ENCODE results near the gene PCDHB9. TPM values are rescaled to one million over a fixed set of nuclear protein-coding genes. Genes with fewer than 3 reads are reported as not detected.
"Not testable (repeated sequence)": the region's sequence is repeated elsewhere in the genome, so short reads cannot be mapped to it uniquely, and the experiment has no call there.

PCDHB9 gene
- total RNA-seq, 1 donor from 2014 or later, result 0.40 TPM

- DNase-seq (ENCODE audit: low read depth in 2 of 2), result not testable (repeated sequence)
These were observed 1.7 kb downstream of the PCDHB9 start for GRCh38 chr5:141188682-141189081.

GRCh38 chr5:141189131-141189530 is 2.2 kb downstream of the PCDHB9 start:
- DNase-seq (ENCODE audit: low read depth in 2 of 2), result not testable (repeated sequence)

- peak; percentile 40 to 54 for DNase-seq (ENCODE audit: low read depth in 2 of 2)
These were observed 5.3 kb downstream of the PCDHB9 start, which contains the start of gene PCDHB10 for GRCh38 chr5:141192110-141192725. Gene PCDHB10, plus strand, starts transcription at chr5:141192353. Its CDS starts 200 bp downstream, at chr5:141192553.

GRCh38 chr5:141194332-141194731 is 7.4 kb downstream of the PCDHB9 start:
- not testable (repeated sequence) for DNase-seq (ENCODE audit: low read depth in 2 of 2)

- no peak for DNase-seq (ENCODE audit: low read depth in 2 of 2)
These were observed 9.4 kb downstream of the PCDHB9 start for GRCh38 chr5:141196363-141196762.

GRCh38 chr5:141199359-141200235 is 12.6 kb downstream of the PCDHB9 start, which contains the start of gene PCDHB11:
Gene PCDHB11, plus strand, starts transcription at chr5:141199627. Its CDS starts 148 bp downstream, at chr5:141199775.
- DNase-seq (ENCODE audit: low read depth in 2 of 2), result peak in 1 of 2 donors; percentile 6

- DNase-seq (ENCODE audit: low read depth in 2 of 2), result not testable (repeated sequence)
These were observed 14.2 kb downstream of the PCDHB9 start for GRCh38 chr5:141201126-141201525.

- not testable (repeated sequence) for DNase-seq (ENCODE audit: low read depth in 2 of 2)
These were observed 14.7 kb downstream of the PCDHB9 start for GRCh38 chr5:141201646-141202045.

GRCh38 chr5:141208478-141208877 is 21.5 kb downstream of the PCDHB9 start, which contains the start of gene PCDHB12:
Gene PCDHB12, plus strand, starts transcription at chr5:141208719. Its CDS starts 189 bp downstream, at chr5:141208908.
- DNase-seq (ENCODE audit: low read depth in 2 of 2), result peak; percentile 13 to 27

- DNase-seq (ENCODE audit: low read depth in 2 of 2), result not testable (repeated sequence)
These were observed 23.3 kb downstream of the PCDHB9 start for GRCh38 chr5:141210281-141210680.

GRCh38 chr5:141210849-141211248 is 23.9 kb downstream of the PCDHB9 start:
- DNase-seq (ENCODE audit: low read depth in 2 of 2), result not testable (repeated sequence)

GRCh38 chr5:141213656-141214339 is 26.8 kb downstream of the PCDHB9 start, which contains the start of gene PCDHB13:
Gene PCDHB13, plus strand, starts transcription at chr5:141213919. Its CDS starts 205 bp downstream, at chr5:141214124.
- DNase-seq (ENCODE audit: low read depth in 2 of 2), result peak; percentile 68 to 72

- DNase-seq (ENCODE audit: low read depth in 2 of 2), result not testable (repeated sequence)
These were observed 27.6 kb downstream of the PCDHB9 start for GRCh38 chr5:141214583-141214982.

- DNase-seq (ENCODE audit: low read depth in 2 of 2), result not testable (repeated sequence)
These were observed 28.5 kb downstream of the PCDHB9 start for GRCh38 chr5:141215504-141215903.

GRCh38 chr5:141216035-141216434 is 29.1 kb downstream of the PCDHB9 start:
- not testable (repeated sequence) for DNase-seq (ENCODE audit: low read depth in 2 of 2)

- peak; percentile 34 to 63 for DNase-seq (ENCODE audit: low read depth in 2 of 2)
These were observed 36.3 kb downstream of the PCDHB9 start, which contains the start of gene PCDHB14 for GRCh38 chr5:141223112-141223783. Gene PCDHB14, plus strand, starts transcription at chr5:141223343. Its CDS starts 163 bp downstream, at chr5:141223506.

GRCh38 chr5:141224844-141225243 is 37.9 kb downstream of the PCDHB9 start:
- not testable (repeated sequence) for DNase-seq (ENCODE audit: low read depth in 2 of 2)

- DNase-seq (ENCODE audit: low read depth in 2 of 2), result not testable (repeated sequence)
These were observed 38.5 kb downstream of the PCDHB9 start for GRCh38 chr5:141225421-141225820.

GRCh38 chr5:141234109-141234667 is 47.2 kb downstream of the PCDHB9 start:
- DNase-seq (ENCODE audit: low read depth in 2 of 2), result peak; percentile 5 to 16

- not testable (repeated sequence) for DNase-seq (ENCODE audit: low read depth in 2 of 2)
These were observed 49.0 kb downstream of the PCDHB9 start for GRCh38 chr5:141235922-141236321.

Data from lung microvascular endothelial cell (primary cell).